HepG2 (cell line): ENCODE results near the gene OFD1. TPM values are rescaled to one million over a fixed set of nuclear protein-coding genes. Genes with fewer than 3 reads are reported as not detected.

Experiments used
- ZKSCAN8 ChIP-seq: IDR thresholded peaks from 2 replicates; pipeline ENCODE4 v1.6.1; 2016; ENCODE audit warnings: borderline replicate concordance, missing genetic modification reagents, missing compliant biosample characterization
- ZNF407 ChIP-seq: sonication (generic); formaldehyde crosslinking; IDR thresholded peaks from one replicate; pipeline ENCODE4 v1.5.1; 2020; ENCODE audit warnings: mild to moderate bottlenecking, missing genetic modification reagents; ENCODE audit errors: not compliant biosample characterization
- ZNF678 ChIP-seq: sonication (generic); formaldehyde crosslinking; IDR thresholded peaks from 2 replicates; pipeline ENCODE4 v1.4.0; 2020; ENCODE audit warnings: mild to moderate bottlenecking, missing genetic modification reagents
- polyA plus RNA-seq, 8 experiments: library from polyadenylated mRNA; depleted of rRNA in 3 of 8; stranded (reverse) in 7 of 8; unstranded in 1 of 8; fragments of >200 nt; fragmentation: Illumina TruSeq in 4 of 8; extraction: Trizol in 4 of 8; gene quantifications; 2 replicates each; pipeline versions ENCODE4 v1.2.1 to v1.2.3, GENCODE V29; 2011 to 2016; ENCODE audit warnings: low read depth in 4 of 8, missing spikeins in 1 of 8, mixed read lengths in 1 of 8; ENCODE audit not compliant: insufficient read depth in 1 of 8
- total RNA-seq, 5 experiments: library from RNA; depleted of rRNA; stranded (reverse); fragments of >200 nt; fragmentation: Illumina TruSeq; extraction: Trizol; gene quantifications; 2 replicates each; pipeline ENCODE4 v1.2.3, GENCODE V29; 2016; ENCODE audit warnings: low read depth in 1 of 5
- TF ChIP-seq, protein P1 (sequence below): IDR thresholded peaks from 2 replicates; pipeline ENCODE4 v1.6.1; 2016; ENCODE audit warnings: missing compliant biosample characterization, missing genetic modification reagents, borderline replicate concordance

The OFD1 gene
- total and polyA plus RNA-seq, 2 of the 13 experiments (the other 11 are each of a cell fraction or from before 2014, with no cell fraction given) = 14.9 to 16.4 TPM

- TF ChIP-seq, protein P1, sequence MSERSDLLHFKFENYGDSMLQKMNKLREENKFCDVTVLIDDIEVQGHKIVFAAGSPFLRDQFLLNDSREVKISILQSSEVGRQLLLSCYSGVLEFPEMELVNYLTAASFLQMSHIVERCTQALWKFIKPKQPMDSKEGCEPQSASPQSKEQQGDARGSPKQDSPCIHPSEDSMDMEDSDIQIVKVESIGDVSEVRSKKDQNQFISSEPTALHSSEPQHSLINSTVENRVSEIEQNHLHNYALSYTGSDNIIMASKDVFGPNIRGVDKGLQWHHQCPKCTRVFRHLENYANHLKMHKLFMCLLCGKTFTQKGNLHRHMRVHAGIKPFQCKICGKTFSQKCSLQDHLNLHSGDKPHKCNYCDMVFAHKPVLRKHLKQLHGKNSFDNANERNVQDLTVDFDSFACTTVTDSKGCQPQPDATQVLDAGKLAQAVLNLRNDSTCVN (CRISPR knock-in tag) = no peak
- no peak for TF ChIP-seq ZKSCAN8 (CRISPR knock-in tag)
- no peak for TF ChIP-seq ZNF407
- no peak for TF ChIP-seq ZNF678 (CRISPR knock-in tag)
These were observed 31.0 kb upstream of the OFD1 start (continued) for GRCh38 chrX:13703589-13703988.
